H1 (cell line): ENCODE measurements around the gene CHST11. TPM values are rescaled to one million over a fixed set of nuclear protein-coding genes. Genes with fewer than 3 reads are reported as not detected.

Source experiments
- CTCF ChIA-PET: fragments of 300-600 bp; sonication (Branson Sonifier 250); formaldehyde crosslinking; loops from one replicate; lab custom pipeline; 2021; ENCODE audit not compliant: partially characterized antibody; lab: Charles Lee
- POLR2A ChIA-PET: fragments of 300-600 bp; sonication (Branson Sonifier 250); formaldehyde crosslinking; loops from one replicate; lab custom pipeline; 2021; ENCODE audit warnings: inconsistent platforms; ENCODE audit not compliant: partially characterized antibody; lab: Charles Lee
- DNase-seq, 2 experiments: peaks; one replicate each; pipeline versions ENCODE4 v3.0.0 to v3.0.0-alpha.2; 2010 to 2022; ENCODE audit warnings: low spot score in 2 of 2, low read depth in 1 of 2, mixed read lengths in 1 of 2
- FAIRE-seq: peaks from 2 replicates; lab custom pipeline; 2011; peaks lifted over from hg19 to GRCh38; lab: Jason Lieb, UNC
- H2AFZ ChIP-seq: 2 replicates; pipeline ENCODE4 v1.8.1; 2012; ENCODE audit warnings: low read length, inconsistent platforms
- H2AK5ac ChIP-seq: 2 replicates; pipeline ENCODE4 v1.6.1; 2013; ENCODE audit warnings: low read depth, low read length
- H2BK120ac ChIP-seq: replicated peaks from 2 replicates; pipeline ENCODE3; 2013; ENCODE audit warnings: low read depth, low read length, inconsistent platforms
- H2BK12ac ChIP-seq: 2 replicates; pipeline ENCODE4 v1.6.1; 2013; ENCODE audit warnings: low read depth, low read length
- H2BK15ac ChIP-seq: 2 replicates; pipeline ENCODE4 v1.6.1; 2013; ENCODE audit warnings: low read length
- H2BK20ac ChIP-seq: 2 replicates; pipeline ENCODE4 v1.6.1; 2013; ENCODE audit warnings: low read length
- H2BK5ac ChIP-seq: 2 replicates; pipeline ENCODE4 v1.6.1; 2013; ENCODE audit warnings: low read depth, low read length
- H3K14ac ChIP-seq: 2 replicates; pipeline ENCODE4 v1.6.1; 2013; ENCODE audit warnings: inconsistent platforms; ENCODE audit not compliant: insufficient read length
- H3K18ac ChIP-seq: 2 replicates; pipeline ENCODE4 v1.6.1; 2013; ENCODE audit warnings: low read length; ENCODE audit errors: extremely low read depth
- H3K23ac ChIP-seq: 2 replicates; pipeline ENCODE4 v1.6.1; 2013; ENCODE audit warnings: inconsistent platforms; ENCODE audit not compliant: insufficient read length
- H3K23me2 ChIP-seq: 2 replicates; pipeline ENCODE4 v1.6.1; 2013; ENCODE audit warnings: low read depth, low read length
- H3K27ac ChIP-seq: 2 replicates; pipeline ENCODE4 v1.6.1; 2011; ENCODE audit warnings: low read depth, low read length, inconsistent platforms
- H3K27me3 ChIP-seq, 4 experiments: replicated peaks in 1 of 4; 1 replicate in 1 of 4; 2 replicates in 3 of 4; pipeline versions ENCODE4 v1.6.1 to v1.8.1; 2011 to 2013; ENCODE audit warnings: low read length in 3 of 4, mild to moderate bottlenecking in 3 of 4, inconsistent platforms in 2 of 4, mixed read lengths in 2 of 4, moderate library complexity in 1 of 4; ENCODE audit not compliant: control insufficient read depth in 3 of 4, insufficient read depth in 3 of 4; ENCODE audit errors: extremely low read depth in 1 of 4
- H3K36me3 ChIP-seq, 4 experiments: 2 replicates each; pipeline versions ENCODE4 v1.6.1 to v1.8.1; 2011 to 2013; ENCODE audit warnings: mild to moderate bottlenecking in 4 of 4, low read length in 3 of 4, moderate library complexity in 2 of 4, control low read depth in 1 of 4, inconsistent platforms in 1 of 4; ENCODE audit not compliant: insufficient read depth in 4 of 4, control insufficient read depth in 2 of 4
- H3K4ac ChIP-seq: replicated peaks from 2 replicates; pipeline ENCODE3; 2013; ENCODE audit warnings: low read length, low read depth, mixed read lengths, inconsistent platforms; ENCODE audit not compliant: insufficient read length
- H3K4me1 ChIP-seq, 4 experiments: replicated peaks in 1 of 4; 1 replicate in 1 of 4; 2 replicates in 3 of 4; pipeline versions ENCODE4 v1.6.1 to v1.8.1; 2011 to 2013; ENCODE audit warnings: low read length in 3 of 4, inconsistent platforms in 2 of 4, mixed read lengths in 1 of 4; ENCODE audit not compliant: insufficient read depth in 4 of 4, control insufficient read depth in 3 of 4
- H3K4me2 ChIP-seq, 2 experiments: 2 replicates each; pipeline versions ENCODE4 v1.6.1 to v1.8.1; 2011 to 2013; ENCODE audit warnings: low read depth in 2 of 2, low read length in 2 of 2, control low read depth in 1 of 2, inconsistent platforms in 1 of 2, mild to moderate bottlenecking in 1 of 2; ENCODE audit not compliant: insufficient read depth in 1 of 2
- H3K4me3 ChIP-seq, 4 experiments: fragments of 200-600, 300-600 bp in 1 of 4; sonication (generic), shearing (Covaris generic), sonication (Bioruptor Twin) in 1 of 4; 2 replicates each; pipeline versions ENCODE4 v1.5.1 to v1.8.1; 2011 to 2016; ENCODE audit warnings: low read length in 4 of 4, low read depth in 3 of 4, control low read depth in 2 of 4, inconsistent platforms in 2 of 4, mild to moderate bottlenecking in 2 of 4, mixed read lengths in 1 of 4, moderate library complexity in 1 of 4; ENCODE audit not compliant: insufficient read depth in 2 of 4; ENCODE audit errors: extremely low read depth in 1 of 4
- H3K56ac ChIP-seq: replicated peaks from 2 replicates; pipeline ENCODE3; 2013; ENCODE audit warnings: low read depth, mild to moderate bottlenecking, mixed read lengths, low read length, inconsistent platforms; ENCODE audit not compliant: insufficient read length
- H3K79me1 ChIP-seq: 2 replicates; pipeline ENCODE4 v1.6.1; 2013; ENCODE audit warnings: low read depth, low read length, control low read depth
- H3K79me2 ChIP-seq, 2 experiments: 2 replicates each; pipeline versions ENCODE4 v1.6.1 to v1.8.1; 2012 to 2013; ENCODE audit warnings: low read length in 2 of 2, mild to moderate bottlenecking in 2 of 2, inconsistent platforms in 1 of 2; ENCODE audit not compliant: insufficient read depth in 2 of 2, control insufficient read depth in 1 of 2
- H3K9ac ChIP-seq, 4 experiments: replicated peaks in 1 of 4; 1 replicate in 1 of 4; 2 replicates in 3 of 4; pipeline versions ENCODE4 v1.6.1 to v1.8.1; 2011 to 2013; ENCODE audit warnings: low read depth in 3 of 4, low read length in 3 of 4, control low read depth in 2 of 4, mild to moderate bottlenecking in 2 of 4, moderate library complexity in 2 of 4, inconsistent platforms in 1 of 4; ENCODE audit errors: extremely low read depth in 1 of 4
- H3K9me3 ChIP-seq, 2 experiments: 2 replicates each; pipeline versions ENCODE4 v1.6.1 to v1.8.1; 2012 to 2013; ENCODE audit warnings: mild to moderate bottlenecking in 2 of 2, moderate library complexity in 2 of 2, control low read depth in 1 of 2, inconsistent platforms in 1 of 2, low read depth in 1 of 2, low read length in 1 of 2, mixed read lengths in 1 of 2; ENCODE audit not compliant: insufficient read depth in 2 of 2
- H4K20me1 ChIP-seq, 2 experiments: replicated peaks in 1 of 2; 2 replicates each; pipeline versions ENCODE3 to v1.8.1; 2011 to 2013; ENCODE audit warnings: inconsistent platforms in 2 of 2, low read length in 2 of 2, mild to moderate bottlenecking in 1 of 2; ENCODE audit not compliant: insufficient read depth in 2 of 2, control insufficient read depth in 1 of 2
- H4K5ac ChIP-seq: 2 replicates; pipeline ENCODE4 v1.6.1; 2013; ENCODE audit warnings: low read length, low read depth, mixed read lengths, inconsistent platforms; ENCODE audit not compliant: insufficient read length
- H4K8ac ChIP-seq: 2 replicates; pipeline ENCODE4 v1.8.0; 2013; ENCODE audit warnings: mild to moderate bottlenecking, moderate library complexity, low read length, inconsistent platforms; ENCODE audit not compliant: insufficient read depth; ENCODE audit errors: extremely low read depth
- H4K91ac ChIP-seq: replicated peaks from 2 replicates; pipeline ENCODE3; 2013; ENCODE audit warnings: low read length, mixed read lengths, inconsistent platforms; ENCODE audit not compliant: insufficient read length
- CEBPB ChIP-seq: IDR thresholded peaks from 2 replicates; pipeline ENCODE4 v1.6.1; 2012; ENCODE audit warnings: low read depth, low read length
- CTBP2 ChIP-seq: IDR thresholded peaks from 2 replicates; pipeline ENCODE4 v1.7.0; 2011; ENCODE audit warnings: borderline replicate concordance, mild to moderate bottlenecking, moderate library complexity, mixed read lengths, low read length; ENCODE audit not compliant: insufficient read depth, insufficient read length
- FOSL1 ChIP-seq: IDR thresholded peaks from 2 replicates; pipeline ENCODE4 v1.6.1; 2011; ENCODE audit warnings: mild to moderate bottlenecking, low read depth, low read length, moderate library complexity; ENCODE audit not compliant: insufficient read depth
- WGBS, 2 experiments: shearing (Covaris generic) in 1 of 2; methylation state at CpG; one replicate each; pipeline versions ENCODE4 v1.1.6 to v1.1.7; 2013 to 2015; ENCODE audit warnings: low lambda C conversion rate in 2 of 2, mixed read lengths in 2 of 2, inconsistent platforms in 1 of 2, low coverage in 1 of 2, missing lambda C conversion rate in 1 of 2; ENCODE audit not compliant: insufficient replicate concordance in 2 of 2, insufficient coverage in 1 of 2, insufficient read length in 1 of 2; ENCODE audit errors: extremely low coverage in 1 of 2, missing lambda C conversion rate in 1 of 2; 5-methylcytosine and 5-hydroxymethylcytosine counted together
- polyA plus RNA-seq, 7 experiments: library from polyadenylated mRNA; depleted of rRNA in 3 of 7; stranded (reverse) in 5 of 7; unstranded in 2 of 7; fragments of >200 nt in 5 of 7; fragments of 200-250 nt in 2 of 7; gene quantifications; 1 replicate in 5 of 7; 2 replicates in 1 of 7; 4 replicates in 1 of 7; pipeline versions ENCODE4 v1.2.1 to v1.2.3, GENCODE V29; 2011 to 2013; ENCODE audit warnings: missing spikeins in 2 of 7, mixed read lengths in 2 of 7
- total RNA-seq: library from RNA; stranded (reverse); fragmentation: NEBNext Ultra II Directional; extraction: Animal tissue kit (Norgen Biotek cat#: 25700); gene quantifications from 2 replicates; pipeline ENCODE4 v1.2.1, GENCODE V29; 2021

Gene CHST11
- total and polyA plus RNA-seq, 2 of the 8 experiments (the other 6 are each of a cell fraction or from before 2014, with no cell fraction given): 14.4 to 20.8 TPM

DNA sequence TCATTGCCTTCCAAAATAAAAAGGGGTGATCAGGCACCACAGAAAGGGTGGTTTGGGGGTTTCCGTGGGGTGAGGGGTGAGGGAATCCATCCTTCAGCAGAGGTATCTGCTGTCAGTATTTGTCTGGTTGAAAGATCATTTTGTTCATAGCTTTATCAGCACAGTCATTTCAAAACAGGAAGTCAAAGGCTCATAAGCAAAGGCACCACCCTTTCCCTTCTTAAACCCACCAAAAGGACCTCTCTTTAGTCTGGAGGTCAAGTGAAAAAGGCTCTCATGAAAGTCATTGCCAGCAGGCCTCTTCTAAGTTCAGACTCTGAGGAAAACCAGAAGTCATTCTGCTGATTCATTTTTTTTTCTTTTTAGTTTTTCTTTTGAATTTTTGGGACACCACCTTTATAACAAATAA, 6.2 kb downstream of the CHST11 start:
- no peak overlapping the region for H3K4me2 ChIP-seq
- peaks cover 9% of the 10 kb centered on the region for H3K23me2 ChIP-seq
- H2AK5ac ChIP-seq: no peak overlapping the region
- no peak overlapping the region for H3K18ac ChIP-seq
- H3K4ac ChIP-seq: no peak overlapping the region
- DNase-seq (no peak), FAIRE-seq (no peak)
- no peaks in the 10 kb centered on the region for H3K9me3 ChIP-seq
- H2BK15ac ChIP-seq: no peak overlapping the region
- no peak overlapping the region for H3K9ac ChIP-seq
- no peak overlapping the region for H3K4me3 ChIP-seq
- TF ChIP-seq FOSL1: no peak
- no peak for TF ChIP-seq CEBPB
- TF ChIP-seq CTBP2: no peak
- TF ChIP-seq, all 59 proteins: peak for 0
- Histone ChIP-seq H3K4me1 (peaks cover 6 to 10% (median 7%) of the 10 kb centered on the region in 4 experiments; a peak in 6 of 7 replicates), H4K8ac (no peak overlapping the region), H2AFZ (no peak overlapping the region), H3K79me1 (peaks cover 4% of the 10 kb centered on the region; the same call in 1 of the 2 replicates), H3K56ac (no peak overlapping the region), H3K23ac (no peak overlapping the region), H2BK12ac (no peak overlapping the region), H3K14ac (no peak overlapping the region), H4K5ac (no peak overlapping the region), H2BK120ac (no peak overlapping the region), H2BK5ac (no peak overlapping the region), H3K27me3 (peaks cover 0 to 15% (median 8%) of the 10 kb centered on the region in 4 experiments; a peak in 5 of 7 replicates), H3K79me2 (peaks cover 0 to 39% of the 10 kb centered on the region in 2 experiments; a peak in 2 of 4 replicates), H3K36me3 (no peaks in the 10 kb centered on the region), H2BK20ac (no peak overlapping the region), H4K91ac (no peak overlapping the region), H4K20me1 (peaks cover 0 to 10% of the 10 kb centered on the region in 2 experiments), H3K27ac (no peak overlapping the region)
- WGBS, 2 experiments: 90% methylated on average over 1 of the region's 1 CpG; no CpG with 5 or more reads in 1 of the 2 experiments
- CTCF ChIA-PET: no interaction called here
- POLR2A ChIA-PET: no interaction called here
